Activated CD8-positive, alpha-beta memory T cell treated with anti-CD3 and anti-CD28 coated beads, Interleukin-2, amount 50 U/mL, for 4 hours (primary cell): ENCODE results near the gene HRK.

ENCODE experiments used
- DNase-seq: peaks from one replicate; pipeline ENCODE4 v3.0.0-alpha.2; 2020

The HRK gene

GRCh38 chr12:116864371-116865160 is 16.7 kb downstream of the HRK start:
- DNase-seq, result no peak

GRCh38 chr12:116863275-116863767 is 17.9 kb downstream of the HRK start:
- no peak for DNase-seq

- DNase-seq, result no peak
These were observed 19.1 kb downstream of the HRK start for GRCh38 chr12:116862167-116862566.

- DNase-seq, result peak; percentile 19
These were observed 19.9 kb downstream of the HRK start for GRCh38 chr12:116861320-116861719.

- DNase-seq, result no peak
These were observed 21.0 kb downstream of the HRK start for GRCh38 chr12:116860263-116860662.

- no peak for DNase-seq
These were observed 22.2 kb downstream of the HRK start for GRCh38 chr12:116859079-116859478.

- DNase-seq, result no peak
These were observed 24.5 kb downstream of the HRK start for GRCh38 chr12:116856729-116857128.

- DNase-seq, result no peak
These were observed 25.3 kb downstream of the HRK start for GRCh38 chr12:116855744-116856470.

- no peak for DNase-seq
These were observed 27.7 kb downstream of the HRK start for GRCh38 chr12:116853507-116853906.

GRCh38 chr12:116852303-116852702 is 28.9 kb downstream of the HRK start:
- no peak for DNase-seq

- no peak for DNase-seq
These were observed 32.0 kb downstream of the HRK start for GRCh38 chr12:116849216-116849615.

GRCh38 chr12:116843085-116843484 is 38.2 kb downstream of the HRK start:
- DNase-seq, result no peak

GRCh38 chr12:116839287-116839830 is 41.9 kb downstream of the HRK start:
- DNase-seq, result no peak

- DNase-seq, result no peak
These were observed 42.9 kb downstream of the HRK start for GRCh38 chr12:116838365-116838764.

- DNase-seq, result no peak
These were observed 44.1 kb downstream of the HRK start for GRCh38 chr12:116837097-116837496.

GRCh38 chr12:116835484-116835883 is 45.8 kb downstream of the HRK start:
- no peak for DNase-seq

GRCh38 chr12:116833474-116833873 is 47.8 kb downstream of the HRK start:
- no peak for DNase-seq

- DNase-seq, result no peak
These were observed 48.9 kb downstream of the HRK start for GRCh38 chr12:116832353-116832752.

- DNase-seq, result no peak
These were observed 53.8 kb downstream of the HRK start for GRCh38 chr12:116827432-116827831.

- no peak for DNase-seq
These were observed 60.0 kb downstream of the HRK start for GRCh38 chr12:116821291-116821690.

- no peak for DNase-seq
These were observed 61.1 kb downstream of the HRK start for GRCh38 chr12:116820064-116820656.

GRCh38 chr12:116818948-116819832 is 62.1 kb downstream of the HRK start:
- DNase-seq, result peak; percentile 92
